CD4-positive, alpha-beta T cell treated with Interleukin-17A for 1 hour (primary cell): Measurements from ENCODE around the gene SLC39A12.

Experiments used
- DNase-seq: peaks from one replicate; pipeline ENCODE4 v3.0.0-alpha.2; 2020

Gene SLC39A12

DNA sequence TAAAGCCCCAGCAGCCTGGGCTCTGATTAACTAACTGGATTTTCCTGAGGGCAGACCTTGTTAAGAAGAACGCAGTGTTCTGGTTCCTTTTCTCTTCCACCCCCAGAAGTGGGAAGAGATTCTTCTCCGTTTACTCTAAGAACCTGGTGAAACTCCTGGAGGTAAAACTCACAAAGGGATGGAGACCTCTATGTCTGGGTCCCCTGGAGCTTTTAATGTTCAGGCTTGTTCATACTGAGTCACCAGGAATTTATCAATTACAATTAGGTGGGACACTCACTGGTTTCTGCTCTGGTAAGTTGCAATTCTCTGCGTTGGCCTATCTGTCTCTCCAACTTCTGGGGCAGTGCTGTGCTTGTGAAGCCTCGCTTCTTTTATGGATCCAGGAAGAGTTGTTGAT is 115.2 kb downstream of the SLC39A12 start:
- no peak for DNase-seq

DNA sequence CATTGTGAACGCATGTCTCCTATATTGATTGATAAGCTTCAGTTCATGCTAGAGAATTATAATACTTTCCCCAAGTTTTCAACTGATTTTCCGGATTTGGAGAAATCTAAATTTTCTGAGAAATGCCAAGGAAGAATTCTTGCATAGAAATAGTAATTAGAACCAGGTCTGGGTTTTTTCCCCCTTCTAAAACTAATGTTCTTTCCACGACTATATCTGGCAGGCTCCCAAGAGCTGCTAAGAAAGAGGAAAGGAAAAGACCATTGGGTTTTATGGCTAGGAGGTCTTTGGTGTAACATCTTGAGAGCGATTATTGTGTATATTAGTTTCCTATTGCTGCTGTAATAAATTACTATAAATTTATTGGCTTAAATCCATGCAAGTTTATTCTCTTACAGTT is 116.7 kb downstream of the SLC39A12 start:
- DNase-seq, result no peak

GRCh38 chr10:18071591-18071990 is 119.9 kb downstream of the SLC39A12 start:
- DNase-seq, result no peak

- DNase-seq, result no peak
Observed at GRCh38 chr10:18073314-18073713, 121.6 kb downstream of the SLC39A12 start.

DNA sequence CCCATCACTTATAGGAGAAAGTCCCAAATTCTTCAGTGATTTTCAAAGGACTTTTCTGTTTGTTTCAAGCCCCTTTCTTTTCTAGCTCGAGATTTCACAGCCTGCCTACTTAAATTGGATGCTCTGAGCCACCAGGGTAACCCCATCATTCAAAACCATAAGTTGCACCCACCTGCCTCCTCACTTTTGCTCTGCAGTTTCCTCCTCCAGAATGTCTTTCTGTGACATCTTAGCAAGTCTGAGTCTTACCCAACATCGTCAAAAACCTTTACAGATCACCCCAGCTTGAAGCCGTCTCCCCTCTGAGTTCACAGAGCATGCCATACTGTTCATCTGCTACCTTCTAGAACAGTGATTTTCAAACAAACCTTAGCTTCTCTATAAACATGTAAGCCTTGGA is 124.2 kb downstream of the SLC39A12 start:
- no peak for DNase-seq

GRCh38 chr10:18079665-18080295 is 128.1 kb downstream of the SLC39A12 start:
- DNase-seq, result no peak

- no peak for DNase-seq
Observed at GRCh38 chr10:18082381-18082780, 130.7 kb downstream of the SLC39A12 start.

- DNase-seq, result no peak
Observed at GRCh38 chr10:18085855-18086254, 134.1 kb downstream of the SLC39A12 start.

- DNase-seq, result no peak
Observed at GRCh38 chr10:18086746-18087145, 135.0 kb downstream of the SLC39A12 start.

- no peak for DNase-seq
Observed at GRCh38 chr10:18087355-18087754, 135.6 kb downstream of the SLC39A12 start.
